ENCODE data around the gene GABRB2. TPM values are rescaled to one million over a fixed set of nuclear protein-coding genes. Genes with fewer than 3 reads are reported as not detected.

The GABRB2 gene
- total and polyA plus RNA-seq, 12 donors: under 0.01 to 0.42 (median 0.18) TPM; not detected in 2

DNA sequence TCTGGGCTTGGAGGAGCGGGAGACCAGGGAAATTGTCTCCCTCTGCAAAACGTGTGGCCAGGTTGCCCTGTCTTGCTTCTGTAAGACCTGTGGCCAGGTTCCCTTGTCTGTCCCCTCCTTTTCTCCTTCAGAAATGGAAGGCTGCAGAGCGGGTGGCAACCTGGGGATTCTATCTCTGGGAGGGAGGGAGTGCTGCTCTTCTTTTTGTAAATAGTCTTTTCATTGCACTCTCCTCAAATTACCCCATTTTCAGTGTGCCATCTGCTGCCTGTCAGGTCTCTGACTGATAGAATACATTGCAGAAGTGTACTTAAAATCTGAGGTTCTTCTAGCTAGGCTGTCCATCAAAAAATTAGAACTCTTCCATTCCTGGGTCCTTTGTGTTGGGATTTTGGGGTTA lies 126.0 kb downstream of the GABRB2 start:
- DNase-seq (no peak), ATAC-seq (no peak)
- peaks cover 0 to 15% (median 5%) of the 10 kb centered on the region in 11 donors for H3K9me3 ChIP-seq
- H3K27ac ChIP-seq: no peak overlapping the region
- intact Hi-C loops (cut with DNase I): no loop called here
- no peaks in the 10 kb centered on the region for H3K36me3 ChIP-seq
- no peaks in the 10 kb centered on the region for H3K27me3 ChIP-seq
- no peaks in the 10 kb centered on the region for H3K4me1 ChIP-seq
- TF ChIP-seq, protein P1, sequence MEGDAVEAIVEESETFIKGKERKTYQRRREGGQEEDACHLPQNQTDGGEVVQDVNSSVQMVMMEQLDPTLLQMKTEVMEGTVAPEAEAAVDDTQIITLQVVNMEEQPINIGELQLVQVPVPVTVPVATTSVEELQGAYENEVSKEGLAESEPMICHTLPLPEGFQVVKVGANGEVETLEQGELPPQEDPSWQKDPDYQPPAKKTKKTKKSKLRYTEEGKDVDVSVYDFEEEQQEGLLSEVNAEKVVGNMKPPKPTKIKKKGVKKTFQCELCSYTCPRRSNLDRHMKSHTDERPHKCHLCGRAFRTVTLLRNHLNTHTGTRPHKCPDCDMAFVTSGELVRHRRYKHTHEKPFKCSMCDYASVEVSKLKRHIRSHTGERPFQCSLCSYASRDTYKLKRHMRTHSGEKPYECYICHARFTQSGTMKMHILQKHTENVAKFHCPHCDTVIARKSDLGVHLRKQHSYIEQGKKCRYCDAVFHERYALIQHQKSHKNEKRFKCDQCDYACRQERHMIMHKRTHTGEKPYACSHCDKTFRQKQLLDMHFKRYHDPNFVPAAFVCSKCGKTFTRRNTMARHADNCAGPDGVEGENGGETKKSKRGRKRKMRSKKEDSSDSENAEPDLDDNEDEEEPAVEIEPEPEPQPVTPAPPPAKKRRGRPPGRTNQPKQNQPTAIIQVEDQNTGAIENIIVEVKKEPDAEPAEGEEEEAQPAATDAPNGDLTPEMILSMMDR (IDR thresholded peaks at IDR 0.05): no peak
- whole genome bisulfite sequencing, 2 donors: 62 to 67% methylated on average over 3 of the region's 3 CpGs
- no peak overlapping the region for H3K4me3 ChIP-seq

DNA sequence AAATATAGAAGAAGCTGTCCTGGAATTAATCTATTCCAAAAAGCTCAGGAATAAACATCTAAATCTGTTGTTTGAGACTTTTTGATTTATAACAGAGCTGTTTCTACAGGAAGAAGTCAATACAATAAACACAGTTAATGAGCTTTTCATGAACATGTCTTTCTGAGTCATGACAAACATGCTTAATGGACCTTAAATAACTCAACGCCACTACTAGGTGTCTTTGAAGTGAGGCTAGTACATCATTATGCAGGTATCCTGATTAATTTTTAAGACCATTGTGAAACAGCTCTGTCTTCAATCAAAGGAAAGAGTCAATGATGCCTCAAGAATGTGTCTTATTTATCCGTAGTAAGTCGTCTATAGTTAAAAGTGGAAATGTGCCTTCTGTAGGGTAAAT lies 131.6 kb downstream of the GABRB2 start:
- H3K27ac ChIP-seq: no peak overlapping the region
- no peak overlapping the region for H3K4me3 ChIP-seq
- ATAC-seq (no peak), DNase-seq (no peak)
- TF ChIP-seq, protein P1 (IDR thresholded peaks at IDR 0.05): no peak
- no peaks in the 10 kb centered on the region for H3K9me3 ChIP-seq
- H3K36me3 ChIP-seq: no peaks in the 10 kb centered on the region
- 81 to 84% methylated on average over 3 of the region's 3 CpGs for WGBS, 2 donors
- intact Hi-C loops (cut with DNase I): no loop called here
- no peaks in the 10 kb centered on the region for H3K4me1 ChIP-seq
- no peaks in the 10 kb centered on the region for H3K27me3 ChIP-seq

DNA sequence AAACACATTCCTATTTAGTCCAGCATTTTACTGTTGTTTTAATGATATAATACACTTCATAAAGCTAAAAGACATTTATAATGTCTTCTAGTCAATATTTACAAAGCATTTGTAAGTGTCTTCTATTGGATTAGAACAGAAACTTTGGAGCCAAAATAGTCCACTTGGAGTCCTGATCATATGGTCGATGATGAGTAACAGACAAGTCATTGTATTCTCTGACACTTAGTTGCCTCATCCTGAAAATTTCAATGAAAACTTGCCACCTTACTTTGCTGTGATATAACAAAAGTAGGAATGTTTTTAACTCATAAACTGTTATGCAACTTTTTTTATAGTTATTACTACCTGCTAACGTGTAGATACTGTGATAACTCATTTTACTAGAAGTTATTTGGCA lies 132.5 kb downstream of the GABRB2 start:
- TF ChIP-seq, protein P1 (IDR thresholded peaks at IDR 0.05): no peak
- DNase-seq: no peak
- H3K4me1 ChIP-seq: no peaks in the 10 kb centered on the region
- no peak overlapping the region for H3K4me3 ChIP-seq
- no peaks in the 10 kb centered on the region for H3K27me3 ChIP-seq
- no peaks in the 10 kb centered on the region for H3K9me3 ChIP-seq
- H3K36me3 ChIP-seq: no peaks in the 10 kb centered on the region
- intact Hi-C loops (cut with DNase I): no loop called here
- WGBS, 2 donors: 73 to 85% methylated on average over 2 of the region's 2 CpGs
- H3K27ac ChIP-seq: no peak overlapping the region
- no peak for ATAC-seq

DNA sequence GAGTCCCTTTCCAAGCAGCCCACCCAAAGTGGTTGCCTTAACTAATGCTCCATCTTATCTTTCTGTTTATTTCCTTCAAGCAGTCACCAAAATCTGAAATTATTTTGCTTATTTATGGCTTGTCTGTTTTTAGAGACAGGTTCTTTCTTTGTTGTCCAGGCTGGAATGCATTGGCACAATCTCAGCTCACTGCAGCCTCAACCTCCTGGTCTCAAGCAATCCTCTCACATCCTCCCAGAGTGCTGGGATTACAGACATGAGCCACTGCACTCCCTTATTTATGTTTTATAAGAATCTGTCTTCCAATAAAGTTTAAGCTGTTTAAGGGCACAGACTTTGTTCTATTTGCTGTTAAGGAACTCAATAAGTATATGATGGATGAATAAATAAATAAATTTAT lies 133.7 kb downstream of the GABRB2 start:
- Histone ChIP-seq H3K27ac (no peak overlapping the region), H3K9me3 (no peaks in the 10 kb centered on the region), H3K4me1 (no peaks in the 10 kb centered on the region), H3K4me3 (no peak overlapping the region), H3K36me3 (no peaks in the 10 kb centered on the region), H3K27me3 (no peaks in the 10 kb centered on the region)
- ATAC-seq (no peak), DNase-seq (no peak)
- TF ChIP-seq, protein P1 (IDR thresholded peaks at IDR 0.05): no peak
- intact Hi-C loops (cut with DNase I): no loop called here

DNA sequence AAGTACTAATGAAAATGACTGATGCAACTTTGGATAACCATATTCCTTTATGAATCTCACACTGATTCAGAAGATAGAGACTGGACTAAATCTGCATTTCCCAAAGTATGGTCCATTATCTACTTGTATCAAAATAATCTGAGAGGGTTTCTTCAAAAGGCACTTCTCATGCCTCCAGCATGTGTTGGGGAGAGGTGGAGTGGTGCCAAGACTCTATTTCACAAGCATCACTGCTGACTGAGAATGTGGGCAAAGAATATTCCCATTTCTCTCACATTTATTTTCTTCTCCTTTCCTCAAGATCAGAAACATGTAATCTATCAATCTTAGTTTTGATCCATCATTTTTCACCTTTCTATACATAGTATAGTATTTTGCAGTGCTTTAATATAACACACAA lies 135.4 kb downstream of the GABRB2 start:
- ATAC-seq: no peak
- intact Hi-C loops (cut with DNase I): no loop called here
- no peak for DNase-seq
- TF ChIP-seq, protein P1 (IDR thresholded peaks at IDR 0.05): no peak
- Histone ChIP-seq H3K4me3 (no peak overlapping the region), H3K27ac (no peak overlapping the region), H3K9me3 (no peaks in the 10 kb centered on the region), H3K4me1 (no peaks in the 10 kb centered on the region), H3K27me3 (no peaks in the 10 kb centered on the region), H3K36me3 (no peaks in the 10 kb centered on the region)

Data from heart right ventricle (tissue), 16 donors.